ENCODE measurements around the gene DPH7.
A peak's percentile ranks its signal among the peaks of the same experiment; 100 is the strongest.
"Not testable (repeated sequence)": the region's sequence is repeated elsewhere in the genome, so short reads cannot be mapped to it uniquely, and the experiment has no call there.

DPH7 gene

DNA sequence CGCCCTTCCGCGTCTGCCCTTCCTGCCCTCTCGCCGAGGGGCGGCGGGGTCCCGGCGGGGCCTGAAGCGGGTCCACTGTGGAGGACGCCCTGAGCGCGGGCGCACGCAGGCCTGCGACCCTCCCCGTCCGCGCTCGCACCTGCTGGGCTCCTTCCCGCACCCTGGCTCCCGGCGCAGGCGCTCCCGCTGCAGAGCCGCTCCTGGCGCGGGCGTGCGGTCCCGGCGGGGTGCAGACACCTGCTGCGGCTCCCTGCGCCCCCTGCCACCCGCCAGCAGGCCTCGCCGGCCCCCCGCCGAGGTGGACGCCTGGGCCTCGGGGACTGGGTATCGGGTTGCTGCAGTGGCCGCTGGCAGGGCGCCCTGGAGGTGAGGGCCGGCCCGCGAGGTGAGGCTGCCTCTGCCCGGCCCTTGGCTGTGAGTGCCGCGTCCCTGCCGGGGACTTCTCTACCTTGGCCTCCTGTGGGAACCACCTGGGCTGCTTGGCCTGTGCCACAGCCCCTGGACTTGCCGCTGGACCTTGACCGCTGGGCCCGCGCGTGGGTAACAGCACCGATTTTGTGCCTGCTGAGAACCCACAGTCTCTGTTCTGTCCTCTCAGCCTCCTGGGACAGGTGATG, 27.4 kb upstream of the DPH7 start:
- H3K27ac ChIP-seq (ENCODE audit: low read length) = no peak overlapping the region

GRCh38 chr9:137605121-137606004, 26.6 kb upstream of the DPH7 start, which contains the start of gene ARRDC1:
TSS of gene ARRDC1 (plus strand) at chr9:137605686. CDS start at chr9:137605718, 32 bp downstream.
- H3K27me3 ChIP-seq (ENCODE audit: control insufficient read depth in 1 of 2, insufficient read depth in 2 of 2, low read length in 2 of 2) = no peaks in the 10 kb centered on the region
- H3K4me3 ChIP-seq (ENCODE audit: low read length in 2 of 2) = peak within 1 kb of the TSS; percentile 60 to 76
- H3K27ac ChIP-seq (ENCODE audit: low read length) = no peak within 1 kb of the TSS
- peak within 1 kb of the TSS; percentile 62 to 65 for H3K9ac ChIP-seq (ENCODE audit: low read length in 2 of 2)
- peaks cover 25% of the 10 kb centered on the region for H3K4me1 ChIP-seq (ENCODE audit: control insufficient read depth, insufficient read depth, low read length)
- H3K9me3 ChIP-seq (ENCODE audit: control insufficient read depth in 2 of 2, low read length in 2 of 2) = no peaks in the 10 kb centered on the region
- no peaks in the 10 kb centered on the region for H3K36me3 ChIP-seq (ENCODE audit: control insufficient read depth in 2 of 2, insufficient read depth in 2 of 2, low read length in 2 of 2)

More for the DNA sequence above, 27.4 kb upstream of the DPH7 start:
- peak overlapping the region; percentile 62 to 65 for H3K9ac ChIP-seq (ENCODE audit: low read length in 2 of 2)
- peaks cover 25% of the 10 kb centered on the region for H3K4me1 ChIP-seq (ENCODE audit: control insufficient read depth, insufficient read depth, low read length)
- H3K4me3 ChIP-seq (ENCODE audit: low read length in 2 of 2) = peak overlapping the region; percentile 60 to 76
- no peaks in the 10 kb centered on the region for H3K36me3 ChIP-seq (ENCODE audit: control insufficient read depth in 2 of 2, insufficient read depth in 2 of 2, low read length in 2 of 2)
- H3K9me3 ChIP-seq (ENCODE audit: control insufficient read depth in 2 of 2, low read length in 2 of 2) = no peaks in the 10 kb centered on the region
- H3K27me3 ChIP-seq (ENCODE audit: control insufficient read depth in 1 of 2, insufficient read depth in 2 of 2, low read length in 2 of 2) = no peaks in the 10 kb centered on the region

DNA sequence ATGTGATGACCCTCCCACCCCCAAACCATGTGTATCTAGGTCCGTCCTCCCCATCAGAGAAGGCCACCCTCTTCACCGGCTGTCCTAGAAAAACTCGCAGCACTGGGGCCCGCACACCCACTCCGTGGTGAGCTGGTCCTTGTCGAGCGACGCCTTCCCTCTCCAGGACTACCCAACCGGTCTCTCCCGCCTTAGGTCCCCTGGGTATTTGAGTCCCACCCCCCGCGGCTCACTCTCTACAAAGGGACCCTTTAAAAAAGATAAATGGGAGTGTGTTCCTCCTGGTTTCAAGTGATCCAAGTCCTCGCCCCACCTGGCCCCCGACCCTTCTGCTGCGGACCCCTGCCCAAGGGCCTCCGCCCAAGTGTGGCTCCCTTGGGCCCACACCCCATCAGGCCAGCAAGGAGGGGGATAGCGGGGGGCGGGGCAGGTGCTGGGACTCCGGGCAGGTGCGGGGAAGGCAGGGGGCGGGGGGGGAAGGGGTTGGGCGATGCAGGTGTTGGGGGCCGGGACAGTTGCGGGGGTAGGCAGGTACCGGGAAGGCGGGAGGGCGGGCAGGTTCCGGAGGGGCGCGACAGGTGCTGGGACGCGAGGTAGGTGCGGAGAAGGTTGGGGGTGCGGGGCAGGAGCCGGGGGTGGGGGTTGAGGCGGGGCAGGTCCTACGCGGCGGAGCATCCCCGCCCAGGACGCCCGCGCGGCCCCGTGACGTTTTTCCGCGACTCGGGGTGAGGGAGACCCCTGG, 25.8 kb upstream of the DPH7 start:
- Histone ChIP-seq H3K27ac (ENCODE audit: low read length) (no peak overlapping the region), H3K9me3 (ENCODE audit: control insufficient read depth in 2 of 2, low read length in 2 of 2) (no peaks in the 10 kb centered on the region), H3K27me3 (ENCODE audit: control insufficient read depth in 1 of 2, insufficient read depth in 2 of 2, low read length in 2 of 2) (no peaks in the 10 kb centered on the region), H3K9ac (ENCODE audit: low read length in 2 of 2) (no peak overlapping the region), H3K36me3 (ENCODE audit: control insufficient read depth in 2 of 2, insufficient read depth in 2 of 2, low read length in 2 of 2) (no peaks in the 10 kb centered on the region), H3K4me1 (ENCODE audit: control insufficient read depth, insufficient read depth, low read length) (peaks cover 25% of the 10 kb centered on the region), H3K4me3 (ENCODE audit: low read length in 2 of 2) (no peak overlapping the region)

DNA sequence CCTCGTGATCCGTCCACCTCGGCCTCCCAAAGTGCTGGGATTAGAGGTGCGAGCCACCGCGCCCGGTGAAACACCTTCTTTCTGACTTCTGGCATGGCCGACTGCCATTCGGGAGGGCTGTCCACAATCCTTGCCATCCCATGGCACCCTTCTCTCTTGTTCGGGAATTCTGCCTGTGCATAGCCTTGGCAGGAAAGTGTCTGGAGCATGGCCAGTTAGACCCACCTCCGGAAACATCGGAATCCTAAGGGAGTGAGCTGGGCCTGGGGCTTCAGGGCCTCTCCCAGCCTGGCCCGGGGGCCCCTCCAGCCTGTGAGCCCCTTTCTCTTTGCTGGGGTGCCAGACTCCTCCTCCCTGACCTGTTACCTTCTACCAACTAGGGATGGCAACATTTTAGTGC, 25.2 kb upstream of the DPH7 start:
- H3K9ac ChIP-seq (ENCODE audit: low read length in 2 of 2) = no peak overlapping the region
- H3K27ac ChIP-seq (ENCODE audit: low read length) = no peak overlapping the region
- no peaks in the 10 kb centered on the region for H3K36me3 ChIP-seq (ENCODE audit: control insufficient read depth in 2 of 2, insufficient read depth in 2 of 2, low read length in 2 of 2)
- peaks cover 25% of the 10 kb centered on the region for H3K4me1 ChIP-seq (ENCODE audit: control insufficient read depth, insufficient read depth, low read length)
- H3K4me3 ChIP-seq (ENCODE audit: low read length in 2 of 2) = no peak overlapping the region
- no peaks in the 10 kb centered on the region for H3K27me3 ChIP-seq (ENCODE audit: control insufficient read depth in 1 of 2, insufficient read depth in 2 of 2, low read length in 2 of 2)
- no peaks in the 10 kb centered on the region for H3K9me3 ChIP-seq (ENCODE audit: control insufficient read depth in 2 of 2, low read length in 2 of 2)

DNA sequence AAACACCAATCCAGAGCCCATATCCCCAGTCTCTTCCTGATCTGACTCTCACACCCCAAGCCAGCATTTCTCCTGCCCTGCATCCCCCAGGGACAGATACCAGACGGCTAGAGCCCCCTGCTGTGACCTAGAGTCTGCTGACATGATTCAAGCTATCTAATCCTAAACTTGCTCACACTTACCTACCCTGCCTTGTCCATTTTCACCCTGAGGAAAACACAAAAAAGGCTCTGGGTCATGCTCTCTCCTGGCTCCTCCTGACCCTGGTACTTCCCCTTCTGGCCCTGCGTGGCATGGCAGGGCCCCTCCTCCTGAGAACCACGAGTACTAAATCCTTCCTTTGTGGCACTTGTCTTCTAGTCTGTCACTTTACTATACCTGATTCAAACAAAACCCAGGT, 23.9 kb upstream of the DPH7 start:
- Histone ChIP-seq H3K27me3 (ENCODE audit: control insufficient read depth in 1 of 2, insufficient read depth in 2 of 2, low read length in 2 of 2) (no peaks in the 10 kb centered on the region), H3K9ac (ENCODE audit: low read length in 2 of 2) (no peak overlapping the region), H3K36me3 (ENCODE audit: control insufficient read depth in 2 of 2, insufficient read depth in 2 of 2, low read length in 2 of 2) (no peaks in the 10 kb centered on the region), H3K4me1 (ENCODE audit: control insufficient read depth, insufficient read depth, low read length) (peaks cover 24% of the 10 kb centered on the region), H3K9me3 (ENCODE audit: control insufficient read depth in 2 of 2, low read length in 2 of 2) (no peaks in the 10 kb centered on the region), H3K4me3 (ENCODE audit: low read length in 2 of 2) (no peak overlapping the region), H3K27ac (ENCODE audit: low read length) (no peak overlapping the region)

DNA sequence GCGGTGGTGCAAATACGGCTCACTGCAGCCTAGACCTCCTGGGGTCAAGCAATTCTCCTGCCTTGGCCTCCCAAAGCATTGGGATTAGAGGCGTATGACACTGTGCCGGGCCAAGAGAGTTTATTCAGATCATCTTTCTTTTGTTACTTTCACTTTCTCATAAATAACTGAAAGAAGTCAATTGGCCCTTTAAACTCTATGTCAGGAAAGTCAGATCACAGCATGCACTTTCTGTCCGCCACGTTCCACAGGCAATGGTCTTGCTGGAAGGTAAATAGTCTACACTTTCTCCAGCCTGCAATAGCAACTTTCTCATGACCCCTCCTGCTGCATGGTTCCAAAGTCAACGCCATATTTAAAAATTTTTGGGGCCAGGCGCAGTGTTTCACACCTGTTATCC, 20.2 kb upstream of the DPH7 start:
- Histone ChIP-seq H3K4me3 (ENCODE audit: low read length in 2 of 2) (no peak overlapping the region), H3K36me3 (ENCODE audit: control insufficient read depth in 2 of 2, insufficient read depth in 2 of 2, low read length in 2 of 2) (no peaks in the 10 kb centered on the region), H3K27ac (ENCODE audit: low read length) (no peak overlapping the region), H3K27me3 (ENCODE audit: control insufficient read depth in 1 of 2, insufficient read depth in 2 of 2, low read length in 2 of 2) (no peaks in the 10 kb centered on the region), H3K4me1 (ENCODE audit: control insufficient read depth, insufficient read depth, low read length) (peaks cover 3% of the 10 kb centered on the region), H3K9me3 (ENCODE audit: control insufficient read depth in 2 of 2, low read length in 2 of 2) (no peaks in the 10 kb centered on the region), H3K9ac (ENCODE audit: low read length in 2 of 2) (no peak overlapping the region)

DNA sequence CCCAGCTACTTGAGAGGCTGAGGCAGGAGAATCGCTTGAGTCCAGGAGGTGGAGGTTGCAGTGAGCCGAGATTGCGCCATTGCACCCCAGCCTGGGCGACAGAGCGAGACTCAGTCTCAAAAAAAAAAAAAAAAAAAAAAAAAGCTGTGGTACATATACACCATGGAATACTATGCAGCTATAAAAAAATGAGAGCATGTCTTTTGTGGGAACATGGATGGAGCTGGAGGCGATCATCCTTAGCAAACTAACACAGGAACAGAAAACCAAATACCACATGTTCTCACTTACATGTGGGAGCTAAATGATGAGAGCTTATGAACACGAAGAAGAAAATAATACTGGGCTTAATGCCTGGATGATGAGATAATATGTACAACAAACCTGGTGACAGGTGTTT, 17.9 kb upstream of the DPH7 start:
- H3K36me3 ChIP-seq (ENCODE audit: control insufficient read depth in 2 of 2, insufficient read depth in 2 of 2, low read length in 2 of 2); H3K9ac ChIP-seq (ENCODE audit: low read length in 2 of 2); H3K4me3 ChIP-seq (ENCODE audit: low read length in 2 of 2); H3K4me1 ChIP-seq (ENCODE audit: control insufficient read depth, insufficient read depth, low read length); H3K27ac ChIP-seq (ENCODE audit: low read length); H3K27me3 ChIP-seq (ENCODE audit: control insufficient read depth in 1 of 2, insufficient read depth in 2 of 2, low read length in 2 of 2); H3K9me3 ChIP-seq (ENCODE audit: control insufficient read depth in 2 of 2, low read length in 2 of 2): not testable (repeated sequence)

DNA sequence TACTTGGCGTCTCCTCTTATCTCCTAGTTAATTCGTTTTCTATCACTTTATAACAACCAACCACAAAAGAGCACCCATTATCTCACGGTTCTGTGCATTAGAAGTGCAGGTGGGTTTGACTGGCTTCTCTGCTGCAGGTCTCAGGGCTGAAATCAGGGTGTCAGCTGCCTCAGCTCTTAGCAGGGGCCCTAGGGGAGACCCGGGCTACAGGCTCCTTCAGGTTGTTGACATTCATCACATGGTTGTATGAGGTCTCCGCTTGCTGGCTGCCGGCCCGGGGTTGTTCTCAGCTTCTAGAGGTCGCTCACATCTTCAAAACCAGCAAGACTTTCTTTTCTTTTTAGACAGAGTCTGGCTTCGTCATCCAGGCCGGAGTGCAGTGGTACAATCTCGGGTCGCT, 14.5 kb upstream of the DPH7 start:
- no peaks in the 10 kb centered on the region for H3K9me3 ChIP-seq (ENCODE audit: control insufficient read depth in 2 of 2, low read length in 2 of 2)
- no peak overlapping the region for H3K27ac ChIP-seq (ENCODE audit: low read length)
- peaks cover 12% of the 10 kb centered on the region for H3K4me1 ChIP-seq (ENCODE audit: control insufficient read depth, insufficient read depth, low read length)
- peaks cover under 1 to 1% of the 10 kb centered on the region in 2 donors for H3K36me3 ChIP-seq (ENCODE audit: control insufficient read depth in 2 of 2, insufficient read depth in 2 of 2, low read length in 2 of 2)
- no peak overlapping the region for H3K9ac ChIP-seq (ENCODE audit: low read length in 2 of 2)
- H3K4me3 ChIP-seq (ENCODE audit: low read length in 2 of 2) = no peak overlapping the region
- H3K27me3 ChIP-seq (ENCODE audit: control insufficient read depth in 1 of 2, insufficient read depth in 2 of 2, low read length in 2 of 2) = no peaks in the 10 kb centered on the region

GRCh38 chr9:137592767-137593166, 14.0 kb upstream of the DPH7 start:
- H3K27me3 ChIP-seq (ENCODE audit: control insufficient read depth in 1 of 2, insufficient read depth in 2 of 2, low read length in 2 of 2) = no peaks in the 10 kb centered on the region
- no peak overlapping the region for H3K27ac ChIP-seq (ENCODE audit: low read length)
- H3K36me3 ChIP-seq (ENCODE audit: control insufficient read depth in 2 of 2, insufficient read depth in 2 of 2, low read length in 2 of 2) = peaks cover 2 to 4% of the 10 kb centered on the region in 2 donors
- H3K4me3 ChIP-seq (ENCODE audit: low read length in 2 of 2) = no peak overlapping the region
- H3K9ac ChIP-seq (ENCODE audit: low read length in 2 of 2) = no peak overlapping the region
- peaks cover 12% of the 10 kb centered on the region for H3K4me1 ChIP-seq (ENCODE audit: control insufficient read depth, insufficient read depth, low read length)
- no peaks in the 10 kb centered on the region for H3K9me3 ChIP-seq (ENCODE audit: control insufficient read depth in 2 of 2, low read length in 2 of 2)

- Histone ChIP-seq H3K27me3 (ENCODE audit: control insufficient read depth in 1 of 2, insufficient read depth in 2 of 2, low read length in 2 of 2) (no peaks in the 10 kb centered on the region), H3K27ac (ENCODE audit: low read length) (no peak within 1 kb of the TSS), H3K9ac (ENCODE audit: low read length in 2 of 2) (peak within 1 kb of the TSS; percentile 62 to 69), H3K9me3 (ENCODE audit: control insufficient read depth in 2 of 2, low read length in 2 of 2) (no peaks in the 10 kb centered on the region), H3K4me3 (ENCODE audit: low read length in 2 of 2) (peak within 1 kb of the TSS; percentile 76 to 77), H3K4me1 (ENCODE audit: control insufficient read depth, insufficient read depth, low read length) (peaks cover 12% of the 10 kb centered on the region), H3K36me3 (ENCODE audit: control insufficient read depth in 2 of 2, insufficient read depth in 2 of 2, low read length in 2 of 2) (peaks cover 15 to 19% of the 10 kb centered on the region in 2 donors)
Observed at GRCh38 chr9:137590469-137591383, 12.0 kb upstream of the DPH7 start, which contains the start of gene ZMYND19. TSS of gene ZMYND19 (minus strand) at chr9:137590512. CDS start at chr9:137590263, 249 bp downstream.
